Body of pancreas (tissue), 4 donors: ENCODE measurements around the gene TXNDC11. TPM values are rescaled to one million over a fixed set of nuclear protein-coding genes. Genes with fewer than 3 reads are reported as not detected.

Experiments used
- ATAC-seq: fragments of 150-250 bp; one replicate; pipeline ENCODE4 v1.9.1; 2016
- DNase-seq, 4 donors: peaks; one replicate each; pipeline ENCODE4 v3.0.0-alpha.2; 2019
- H3K27ac ChIP-seq, 4 donors: fragments of 200-600 bp; sonication (generic); 1 replicate in 3 of 4; 2 replicates in 1 of 4; pipeline versions ENCODE4 v1.5.1 to v1.6.1; 2016 to 2019; ENCODE audit warnings: mild to moderate bottlenecking in 1 of 4, mixed read lengths in 1 of 4, moderate library complexity in 1 of 4
- H3K27me3 ChIP-seq, 2 donors: fragments of 200-600 bp; sonication (generic); one replicate each; pipeline ENCODE4 v1.6.0; 2016; ENCODE audit warnings: mild to moderate bottlenecking in 1 of 2
- H3K36me3 ChIP-seq, 2 donors: fragments of 200-600 bp; sonication (generic); replicated peaks in 1 of 2; 2 replicates each; pipeline ENCODE4 v1.5.1; 2016; ENCODE audit warnings: low read depth in 2 of 2; ENCODE audit not compliant: insufficient read depth in 1 of 2
- H3K4me1 ChIP-seq: fragments of 200-600 bp; sonication (generic); one replicate; pipeline ENCODE4 v1.6.0; 2016
- H3K4me3 ChIP-seq, 2 donors: fragments of 200-600 bp; sonication (generic); 1 replicate in 1 of 2; 2 replicates in 1 of 2; pipeline ENCODE4 v1.5.1; 2016 to 2019
- H3K9me3 ChIP-seq, 3 donors: fragments of 200-600 bp; sonication (generic); 1 replicate in 2 of 3; 2 replicates in 1 of 3; pipeline ENCODE4 v1.5.1; 2016
- POLR2A ChIP-seq, 3 donors: fragments of 450-650 bp; IDR thresholded peaks; one replicate each; pipeline ENCODE4 v1.6.1; 2016; ENCODE audit warnings: antibody characterized with exemption in 3 of 3, mild to moderate bottlenecking in 2 of 3
- WGBS, 2 donors: methylation state at CpG; one replicate each; pipeline ENCODE4 v1.1.5; 2017; 5-methylcytosine and 5-hydroxymethylcytosine counted together
- intact Hi-C: fragments of 100-400 bp; cut with DNase I; formaldehyde crosslinking; loops from one replicate; pipeline ENCODE4 v1.15.1; 2023
- total RNA-seq, 2 donors: library from RNA; depleted of rRNA; stranded (reverse); fragments of >200 nt; gene quantifications; one replicate each; pipeline ENCODE4 v1.1.0, GENCODE V29; 2016
- TF ChIP-seq, protein P1 (sequence below), 7 experiments: fragments of 450-650 bp in 4 of 7; fragments of 200-600 bp in 3 of 7; sonication (generic) in 3 of 7; IDR thresholded peaks; one replicate each; pipeline ENCODE4 v1.5.1; 2016 to 2019; ENCODE audit warnings: antibody characterized with exemption in 7 of 7

The TXNDC11 gene
- total RNA-seq, 2 donors from 2014 or later = 38.4 to 90.3 TPM

DNA sequence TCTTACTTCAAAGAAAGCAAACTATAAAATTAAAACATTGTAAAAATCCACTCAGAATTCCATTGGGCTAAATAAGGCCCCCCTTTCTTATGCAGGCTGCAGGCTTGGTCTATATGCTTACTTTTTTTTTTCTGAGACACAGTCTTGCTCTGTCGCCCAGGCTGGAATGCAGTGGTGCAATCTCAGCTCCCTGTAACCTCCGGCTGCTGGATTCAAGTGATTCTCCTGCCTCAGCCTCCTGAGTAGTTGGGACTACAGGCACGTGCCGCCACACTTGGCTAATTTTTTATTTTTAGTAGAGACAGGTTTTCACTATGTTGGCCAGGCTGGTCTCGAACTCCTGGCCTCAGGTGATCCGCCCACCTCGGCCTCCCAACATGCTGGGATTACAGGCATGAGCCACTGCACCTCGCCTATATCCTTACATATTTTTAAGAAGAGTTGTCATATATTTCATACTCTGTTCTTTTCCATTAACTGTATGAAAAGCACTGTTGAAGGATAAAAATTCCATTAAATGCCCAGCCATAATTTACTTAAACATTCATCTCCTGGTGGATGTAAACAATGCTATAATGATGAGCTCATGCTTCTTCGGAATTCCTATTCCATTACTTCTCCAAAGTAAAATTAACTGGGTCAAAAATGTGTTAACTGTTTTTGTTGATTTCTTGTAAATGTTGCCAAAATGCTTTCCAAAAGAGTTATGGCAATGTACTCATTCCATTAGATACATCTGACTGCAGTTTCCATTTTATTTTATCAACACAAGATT, 56.6 kb downstream of the TXNDC11 start:
- H3K4me1 ChIP-seq = peaks cover 48% of the 10 kb centered on the region
- H3K27ac ChIP-seq = no peak overlapping the region
- intact Hi-C loops = no loop called here
- DNase-seq = no peak
- TF ChIP-seq, protein P1, sequence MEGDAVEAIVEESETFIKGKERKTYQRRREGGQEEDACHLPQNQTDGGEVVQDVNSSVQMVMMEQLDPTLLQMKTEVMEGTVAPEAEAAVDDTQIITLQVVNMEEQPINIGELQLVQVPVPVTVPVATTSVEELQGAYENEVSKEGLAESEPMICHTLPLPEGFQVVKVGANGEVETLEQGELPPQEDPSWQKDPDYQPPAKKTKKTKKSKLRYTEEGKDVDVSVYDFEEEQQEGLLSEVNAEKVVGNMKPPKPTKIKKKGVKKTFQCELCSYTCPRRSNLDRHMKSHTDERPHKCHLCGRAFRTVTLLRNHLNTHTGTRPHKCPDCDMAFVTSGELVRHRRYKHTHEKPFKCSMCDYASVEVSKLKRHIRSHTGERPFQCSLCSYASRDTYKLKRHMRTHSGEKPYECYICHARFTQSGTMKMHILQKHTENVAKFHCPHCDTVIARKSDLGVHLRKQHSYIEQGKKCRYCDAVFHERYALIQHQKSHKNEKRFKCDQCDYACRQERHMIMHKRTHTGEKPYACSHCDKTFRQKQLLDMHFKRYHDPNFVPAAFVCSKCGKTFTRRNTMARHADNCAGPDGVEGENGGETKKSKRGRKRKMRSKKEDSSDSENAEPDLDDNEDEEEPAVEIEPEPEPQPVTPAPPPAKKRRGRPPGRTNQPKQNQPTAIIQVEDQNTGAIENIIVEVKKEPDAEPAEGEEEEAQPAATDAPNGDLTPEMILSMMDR (IDR thresholded peaks at IDR 0.05) = no peak
- no peak for TF ChIP-seq POLR2A (IDR thresholded peaks at IDR 0.05)
- WGBS, 2 donors = 89 to 90% methylated on average over 9 of the region's 9 CpGs
- H3K27me3 ChIP-seq = no peaks in the 10 kb centered on the region
- H3K36me3 ChIP-seq = peaks cover 20 to 24% of the 10 kb centered on the region in 2 donors
- no peaks in the 10 kb centered on the region for H3K9me3 ChIP-seq
- ATAC-seq = no peak
- H3K4me3 ChIP-seq = no peak overlapping the region

DNA sequence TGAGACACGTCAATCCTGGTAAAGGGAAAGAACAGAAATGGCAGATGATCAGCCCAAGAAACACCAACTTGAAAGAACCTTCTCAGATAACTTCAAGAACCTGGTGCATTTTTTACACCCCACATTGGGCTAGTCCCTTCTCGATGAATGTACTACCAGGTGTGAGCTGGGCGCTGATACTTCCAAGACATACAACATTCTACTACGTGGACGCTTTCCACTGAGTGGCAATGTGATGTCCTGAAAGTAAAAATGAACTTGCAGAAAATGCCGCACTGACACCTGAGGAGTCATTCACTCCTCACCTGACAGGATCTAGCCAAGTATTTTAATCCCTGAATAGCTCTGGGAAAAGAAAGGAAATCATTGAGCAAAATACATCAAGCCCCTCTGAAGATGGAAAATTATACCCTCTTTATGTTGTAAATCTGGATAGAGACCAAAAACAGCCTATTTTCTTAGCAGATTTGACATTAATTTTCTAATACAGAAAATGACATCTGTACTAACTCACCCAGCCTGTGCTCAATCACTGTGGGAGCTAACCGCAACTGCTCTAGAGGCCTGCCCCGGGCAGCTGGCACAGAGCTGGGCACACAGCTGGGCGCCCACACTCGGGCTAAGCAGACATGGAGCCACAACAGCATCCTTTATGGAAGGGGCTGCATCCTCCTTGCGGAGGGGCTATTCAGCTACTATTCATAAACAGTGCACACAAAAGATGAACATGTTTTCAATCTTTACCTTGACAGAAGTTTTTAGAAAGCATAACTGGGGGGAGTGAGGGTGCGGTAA, 58.2 kb downstream of the TXNDC11 start:
- Histone ChIP-seq H3K4me1 (peaks cover 42% of the 10 kb centered on the region), H3K36me3 (peaks cover 17 to 25% of the 10 kb centered on the region in 2 donors), H3K9me3 (no peaks in the 10 kb centered on the region), H3K27me3 (no peaks in the 10 kb centered on the region), H3K4me3 (no peak overlapping the region), H3K27ac (no peak overlapping the region)
- no peak for DNase-seq
- intact Hi-C loops = no loop called here
- ATAC-seq = no peak
- WGBS, 2 donors = 89 to 94% methylated on average over 12 of the region's 12 CpGs
- TF ChIP-seq, protein P1 (IDR thresholded peaks at IDR 0.05) = no peak
- TF ChIP-seq POLR2A (IDR thresholded peaks at IDR 0.05) = no peak

DNA sequence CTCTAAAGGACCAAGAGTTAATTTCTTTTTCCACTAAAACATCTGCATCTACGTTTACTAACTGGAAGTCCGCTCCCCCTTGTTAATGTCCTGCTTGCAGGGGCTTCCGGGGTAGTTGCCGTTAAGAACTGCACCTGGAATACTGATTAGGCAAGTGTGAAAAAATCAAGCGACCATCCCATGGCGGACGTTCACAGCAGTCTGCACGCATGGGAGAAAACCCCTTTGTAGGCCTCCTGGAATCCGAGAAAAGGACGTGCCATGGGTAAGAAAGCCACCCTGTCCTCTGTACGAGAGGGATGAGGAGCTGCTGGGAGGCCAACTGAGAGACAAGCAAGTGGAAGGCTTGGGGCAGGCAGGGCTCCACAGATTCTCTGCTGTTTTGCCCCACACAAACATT, 59.5 kb downstream of the TXNDC11 start:
- DNase-seq = no peak
- no peaks in the 10 kb centered on the region for H3K9me3 ChIP-seq
- no peak overlapping the region for H3K4me3 ChIP-seq
- ATAC-seq = no peak
- peaks cover 17 to 32% of the 10 kb centered on the region in 2 donors for H3K36me3 ChIP-seq
- intact Hi-C loops = no loop called here
- 77 to 82% methylated on average over 11 of the region's 11 CpGs for WGBS, 2 donors
- TF ChIP-seq POLR2A (IDR thresholded peaks at IDR 0.05) = no peak
- H3K4me1 ChIP-seq = peaks cover 32% of the 10 kb centered on the region
- H3K27ac ChIP-seq = peak overlapping the region in 1 of 4 donors; percentile 9
- H3K27me3 ChIP-seq = no peaks in the 10 kb centered on the region

DNA sequence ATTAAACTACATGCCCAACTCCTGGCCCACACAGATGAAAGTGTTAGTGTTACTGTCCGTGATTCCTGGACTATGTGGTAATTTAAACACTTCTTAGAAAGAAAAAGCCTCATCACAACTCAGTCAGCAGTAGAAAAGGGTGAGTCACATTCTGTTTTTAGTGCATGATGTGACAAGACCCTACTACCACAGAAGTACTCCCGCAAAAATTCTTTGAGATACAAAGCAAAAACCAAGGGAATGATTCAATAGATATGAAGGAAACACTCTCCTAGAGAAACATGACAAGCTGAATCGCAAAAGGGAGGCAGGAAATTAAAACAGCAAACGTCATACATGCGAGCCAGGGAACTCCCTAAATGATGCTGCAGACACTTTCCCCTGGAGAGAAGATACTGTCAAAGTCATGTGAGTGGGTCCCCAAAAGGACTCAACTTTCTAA, 60.0 kb downstream of the TXNDC11 start:
- intact Hi-C loops = no loop called here
- 48 to 56% methylated on average over 5 of the region's 5 CpGs for WGBS, 2 donors
- DNase-seq = no peak
- Histone ChIP-seq H3K4me3 (no peak overlapping the region), H3K9me3 (no peaks in the 10 kb centered on the region), H3K4me1 (peaks cover 30% of the 10 kb centered on the region), H3K36me3 (peaks cover 14 to 33% of the 10 kb centered on the region in 2 donors), H3K27me3 (no peaks in the 10 kb centered on the region), H3K27ac (peak overlapping the region in 1 of 4 donors; percentile 9)
- TF ChIP-seq, protein P1 (IDR thresholded peaks at IDR 0.05) = no peak
- no peak for TF ChIP-seq POLR2A (IDR thresholded peaks at IDR 0.05)
- ATAC-seq = no peak

DNA sequence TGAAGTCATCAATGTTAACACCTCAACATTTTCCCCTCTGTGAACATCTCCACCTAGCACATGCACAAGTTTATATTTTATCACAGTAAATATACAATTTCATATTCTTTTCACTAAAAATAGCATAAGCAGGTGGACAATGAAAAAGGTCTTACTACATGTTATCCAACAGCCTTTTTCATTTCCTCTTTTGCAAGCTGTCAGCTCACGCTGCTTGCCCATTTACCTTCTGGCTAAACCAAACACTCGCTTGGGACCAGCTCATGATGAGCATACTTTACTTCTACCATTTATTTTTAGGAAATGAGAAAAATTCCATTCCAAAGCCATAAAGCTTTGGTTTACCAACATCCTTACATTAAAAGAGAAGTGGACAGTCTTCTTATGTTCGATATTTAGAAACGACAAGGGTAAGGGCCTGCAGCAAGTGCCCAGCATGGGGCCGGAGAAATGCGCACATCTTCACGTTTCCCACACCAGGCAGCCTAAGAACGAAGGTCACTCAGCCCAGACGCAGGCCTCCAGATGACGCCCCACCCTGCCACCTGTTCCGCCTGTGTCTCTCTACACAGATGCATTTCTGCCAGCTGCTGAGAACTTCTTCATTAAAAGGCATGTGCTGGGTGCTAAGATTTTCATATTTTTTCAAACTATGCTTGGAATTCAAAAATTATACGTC, 60.5 kb downstream of the TXNDC11 start:
- Histone ChIP-seq H3K27me3 (no peaks in the 10 kb centered on the region), H3K36me3 (peaks cover 9 to 35% of the 10 kb centered on the region in 2 donors), H3K9me3 (no peaks in the 10 kb centered on the region), H3K4me1 (peaks cover 30% of the 10 kb centered on the region), H3K27ac (peak overlapping the region in 1 of 4 donors; percentile 9), H3K4me3 (no peak overlapping the region)
- WGBS, 2 donors = 42 to 53% methylated on average over 12 of the region's 12 CpGs
- TF ChIP-seq, protein P1 (IDR thresholded peaks at IDR 0.05) = no peak
- TF ChIP-seq POLR2A (IDR thresholded peaks at IDR 0.05) = no peak
- intact Hi-C loops = no loop called here
- DNase-seq = peak in 2 of 4 donors; percentile 47 to 52
- peak; percentile 41 for ATAC-seq
